ENCODE measurements around the gene VIPAS39. TPM values are rescaled to one million over a fixed set of nuclear protein-coding genes. Genes with fewer than 3 reads are reported as not detected.

VIPAS39 gene
- total and polyA plus RNA-seq, 2 of the 13 experiments (the other 11 are each of a cell fraction or from before 2014, with no cell fraction given): 13.3 to 21.5 TPM

DNA sequence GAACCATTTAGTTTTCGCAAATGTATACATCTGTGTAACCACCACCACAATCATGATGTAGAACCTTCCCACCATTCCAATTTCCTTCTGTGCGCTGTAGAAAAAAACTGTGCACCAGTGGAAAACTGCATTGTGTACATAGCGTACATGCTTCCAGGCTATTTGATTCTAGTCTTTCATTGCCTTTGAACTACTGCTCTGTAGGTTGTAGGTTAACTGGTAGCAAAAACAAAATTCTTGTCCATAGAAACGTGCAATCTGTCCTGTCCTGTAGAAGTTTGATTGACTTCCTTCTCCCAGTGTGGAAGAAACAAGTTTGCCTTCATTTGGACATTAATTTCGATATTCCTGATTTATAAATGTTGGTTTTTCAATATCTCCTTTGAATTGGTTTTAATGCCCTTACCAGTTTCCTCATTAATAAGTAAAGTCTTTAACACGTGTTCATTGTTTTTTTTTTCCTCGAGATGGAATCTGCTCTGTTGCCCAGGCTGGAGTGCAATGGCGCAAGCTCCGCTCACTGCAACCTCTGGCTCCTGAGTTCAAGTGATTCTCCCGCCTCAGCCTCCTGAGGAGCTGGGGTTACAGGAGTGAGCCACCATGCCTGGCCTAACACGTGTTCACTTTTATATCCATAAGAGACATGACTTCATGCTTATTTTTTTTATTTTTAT, 44.8 kb upstream of the VIPAS39 start (continued):
- TF ChIP-seq SKIL (CRISPR knock-in tag; IDR thresholded peaks at IDR 0.05; ENCODE audit: borderline replicate concordance) (peak; percentile 55; the same call in 1 of the 2 replicates), ELF3 (CRISPR knock-in tag; IDR thresholded peaks at IDR 0.05) (peak; percentile 87), SIX4 (CRISPR knock-in tag; IDR thresholded peaks at IDR 0.05) (peak; percentile 61; the same call in 1 of the 2 replicates), ZNF33B (CRISPR knock-in tag; IDR thresholded peaks at IDR 0.05) (no peak), ISL2 (CRISPR knock-in tag; IDR thresholded peaks at IDR 0.05) (peak; percentile 65), PATZ1 (CRISPR knock-in tag; IDR thresholded peaks at IDR 0.05) (no peak), ZMAT3 (CRISPR knock-in tag; conservative IDR thresholded peaks at IDR 0.05) (0 out of 2 replicates have a peak, but pooled peaks have one; percentile 42), THAP11 (CRISPR knock-in tag; IDR thresholded peaks at IDR 0.05) (0 out of 2 replicates have a peak, but pooled peaks have one; percentile 25), KDM5A (IDR thresholded peaks at IDR 0.05; ENCODE audit: borderline replicate concordance, low read length) (no peak), MXI1 (IDR thresholded peaks at IDR 0.05; ENCODE audit: borderline replicate concordance, low read depth, low read length) (peak; percentile 36; the same call in 1 of the 3 replicates), SOX5 (CRISPR knock-in tag; IDR thresholded peaks at IDR 0.05; ENCODE audit: borderline replicate concordance) (peak; percentile 75; the same call in 1 of the 2 replicates), JUNB (CRISPR knock-in tag; IDR thresholded peaks at IDR 0.05; ENCODE audit: borderline replicate concordance) (no peak), ZNF674 (CRISPR knock-in tag; IDR thresholded peaks at IDR 0.05; ENCODE audit: low read depth) (no peak), SAP130 (CRISPR knock-in tag; IDR thresholded peaks at IDR 0.05; ENCODE audit: low read depth) (peak; percentile 86)
- TF ChIP-seq, protein P1, sequence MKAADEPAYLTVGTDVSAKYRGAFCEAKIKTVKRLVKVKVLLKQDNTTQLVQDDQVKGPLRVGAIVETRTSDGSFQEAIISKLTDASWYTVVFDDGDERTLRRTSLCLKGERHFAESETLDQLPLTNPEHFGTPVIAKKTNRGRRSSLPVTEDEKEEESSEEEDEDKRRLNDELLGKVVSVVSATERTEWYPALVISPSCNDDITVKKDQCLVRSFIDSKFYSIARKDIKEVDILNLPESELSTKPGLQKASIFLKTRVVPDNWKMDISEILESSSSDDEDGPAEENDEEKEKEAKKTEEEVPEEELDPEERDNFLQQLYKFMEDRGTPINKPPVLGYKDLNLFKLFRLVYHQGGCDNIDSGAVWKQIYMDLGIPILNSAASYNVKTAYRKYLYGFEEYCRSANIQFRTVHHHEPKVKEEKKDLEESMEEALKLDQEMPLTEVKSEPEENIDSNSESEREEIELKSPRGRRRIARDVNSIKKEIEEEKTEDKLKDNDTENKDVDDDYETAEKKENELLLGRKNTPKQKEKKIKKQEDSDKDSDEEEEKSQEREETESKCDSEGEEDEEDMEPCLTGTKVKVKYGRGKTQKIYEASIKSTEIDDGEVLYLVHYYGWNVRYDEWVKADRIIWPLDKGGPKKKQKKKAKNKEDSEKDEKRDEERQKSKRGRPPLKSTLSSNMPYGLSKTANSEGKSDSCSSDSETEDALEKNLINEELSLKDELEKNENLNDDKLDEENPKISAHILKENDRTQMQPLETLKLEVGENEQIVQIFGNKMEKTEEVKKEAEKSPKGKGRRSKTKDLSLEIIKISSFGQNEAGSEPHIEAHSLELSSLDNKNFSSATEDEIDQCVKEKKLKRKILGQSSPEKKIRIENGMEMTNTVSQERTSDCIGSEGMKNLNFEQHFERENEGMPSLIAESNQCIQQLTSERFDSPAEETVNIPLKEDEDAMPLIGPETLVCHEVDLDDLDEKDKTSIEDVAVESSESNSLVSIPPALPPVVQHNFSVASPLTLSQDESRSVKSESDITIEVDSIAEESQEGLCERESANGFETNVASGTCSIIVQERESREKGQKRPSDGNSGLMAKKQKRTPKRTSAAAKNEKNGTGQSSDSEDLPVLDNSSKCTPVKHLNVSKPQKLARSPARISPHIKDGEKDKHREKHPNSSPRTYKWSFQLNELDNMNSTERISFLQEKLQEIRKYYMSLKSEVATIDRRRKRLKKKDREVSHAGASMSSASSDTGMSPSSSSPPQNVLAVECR (CRISPR knock-in tag; IDR thresholded peaks at IDR 0.05; ENCODE audit: borderline replicate concordance): peak; percentile 42; the same call in 1 of the 2 replicates
- TF ChIP-seq, protein P2, sequence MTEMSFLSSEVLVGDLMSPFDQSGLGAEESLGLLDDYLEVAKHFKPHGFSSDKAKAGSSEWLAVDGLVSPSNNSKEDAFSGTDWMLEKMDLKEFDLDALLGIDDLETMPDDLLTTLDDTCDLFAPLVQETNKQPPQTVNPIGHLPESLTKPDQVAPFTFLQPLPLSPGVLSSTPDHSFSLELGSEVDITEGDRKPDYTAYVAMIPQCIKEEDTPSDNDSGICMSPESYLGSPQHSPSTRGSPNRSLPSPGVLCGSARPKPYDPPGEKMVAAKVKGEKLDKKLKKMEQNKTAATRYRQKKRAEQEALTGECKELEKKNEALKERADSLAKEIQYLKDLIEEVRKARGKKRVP (CRISPR knock-in tag; IDR thresholded peaks at IDR 0.05): no peak; a peak in 1 of 4 replicates
